Hepatocyte (in vitro differentiated cells): ENCODE results near the gene ZDHHC1.

Experiments used
- EZH2phosphoT487 ChIP-seq: fragments of 200-600 bp; sonication (generic); IDR thresholded peaks from one replicate; pipeline ENCODE4 v1.6.1; 2018; ENCODE audit warnings: antibody characterized with exemption, mild to moderate bottlenecking, low read depth, moderate library complexity; ENCODE audit not compliant: unreplicated experiment, severe bottlenecking
- TF ChIP-seq, protein P1 (sequence below): fragments of 200-600 bp; sonication (generic); IDR thresholded peaks from 2 replicates; pipeline ENCODE4 v1.5.1; 2016; ENCODE audit warnings: antibody characterized with exemption, mild to moderate bottlenecking; ENCODE audit not compliant: poor library complexity

DNA sequence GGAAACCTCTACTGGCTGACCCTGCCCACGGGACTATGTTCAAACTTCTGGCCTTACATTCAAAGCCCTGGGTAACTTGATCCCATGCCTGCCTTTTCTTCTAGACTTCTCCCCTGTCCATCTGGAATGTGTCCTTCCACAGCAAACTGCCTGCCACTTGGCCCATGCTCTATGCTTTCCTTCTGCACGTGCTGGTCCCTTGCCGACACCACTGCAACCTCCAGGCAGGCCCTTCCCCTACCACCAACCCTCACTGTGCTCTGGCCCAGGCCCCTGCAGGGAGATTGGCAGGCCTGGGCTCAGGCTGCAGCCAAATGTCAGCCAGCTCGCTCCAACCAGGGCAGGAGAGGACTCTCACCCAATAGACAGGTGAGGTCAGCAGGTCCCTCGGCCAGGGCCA, 25.6 kb upstream of the ZDHHC1 start:
- TF ChIP-seq, protein P1, sequence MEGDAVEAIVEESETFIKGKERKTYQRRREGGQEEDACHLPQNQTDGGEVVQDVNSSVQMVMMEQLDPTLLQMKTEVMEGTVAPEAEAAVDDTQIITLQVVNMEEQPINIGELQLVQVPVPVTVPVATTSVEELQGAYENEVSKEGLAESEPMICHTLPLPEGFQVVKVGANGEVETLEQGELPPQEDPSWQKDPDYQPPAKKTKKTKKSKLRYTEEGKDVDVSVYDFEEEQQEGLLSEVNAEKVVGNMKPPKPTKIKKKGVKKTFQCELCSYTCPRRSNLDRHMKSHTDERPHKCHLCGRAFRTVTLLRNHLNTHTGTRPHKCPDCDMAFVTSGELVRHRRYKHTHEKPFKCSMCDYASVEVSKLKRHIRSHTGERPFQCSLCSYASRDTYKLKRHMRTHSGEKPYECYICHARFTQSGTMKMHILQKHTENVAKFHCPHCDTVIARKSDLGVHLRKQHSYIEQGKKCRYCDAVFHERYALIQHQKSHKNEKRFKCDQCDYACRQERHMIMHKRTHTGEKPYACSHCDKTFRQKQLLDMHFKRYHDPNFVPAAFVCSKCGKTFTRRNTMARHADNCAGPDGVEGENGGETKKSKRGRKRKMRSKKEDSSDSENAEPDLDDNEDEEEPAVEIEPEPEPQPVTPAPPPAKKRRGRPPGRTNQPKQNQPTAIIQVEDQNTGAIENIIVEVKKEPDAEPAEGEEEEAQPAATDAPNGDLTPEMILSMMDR: no peak
- no peak for TF ChIP-seq EZH2phosphoT487
